ENCODE measurements around the gene PRKACB.
"Not testable (repeated sequence)": the region's sequence is repeated elsewhere in the genome, so short reads cannot be mapped to it uniquely, and the experiment has no call there.

PRKACB gene

DNA sequence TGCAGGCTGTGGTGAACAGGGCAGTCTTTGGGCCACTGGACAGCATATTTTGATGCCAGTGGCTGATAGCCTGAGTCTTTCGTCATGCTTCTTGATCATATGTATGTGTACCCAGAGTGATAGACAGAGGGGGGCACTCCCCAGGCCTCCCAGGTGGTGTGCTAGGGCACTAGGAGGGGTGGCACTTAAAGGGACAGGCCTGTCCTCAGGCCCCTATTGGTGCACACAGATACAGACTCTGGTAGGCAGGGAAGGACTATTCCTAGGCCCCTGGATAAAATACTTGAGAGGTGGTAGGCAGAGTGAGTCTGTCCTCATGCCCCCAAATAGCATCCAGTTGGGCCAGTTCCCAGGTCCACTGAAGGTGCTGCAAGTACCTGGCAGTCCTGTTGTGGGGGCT is 80.8 kb downstream of the PRKACB start:
- DNase-seq, result no peak

DNA sequence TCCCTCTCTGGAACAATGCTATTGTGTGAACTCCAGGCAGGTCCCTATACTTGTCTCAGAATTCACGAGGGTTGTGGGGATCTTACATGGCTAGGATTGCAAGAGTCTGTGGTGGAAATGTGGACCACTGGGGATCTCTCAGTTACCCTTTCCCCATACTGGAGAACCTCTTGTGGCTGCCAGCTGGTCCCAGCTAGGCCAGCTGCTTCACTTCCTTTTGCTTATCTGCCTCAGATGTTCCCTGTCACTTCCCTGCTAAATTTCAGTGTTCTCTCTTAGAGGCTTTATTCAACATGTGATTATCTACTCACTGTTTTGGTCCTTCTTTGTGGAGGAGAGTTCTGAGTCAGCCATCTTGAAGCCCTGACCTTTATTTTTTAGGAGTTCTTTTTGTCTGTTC is 81.6 kb downstream of the PRKACB start:
- DNase-seq, result no peak

DNA sequence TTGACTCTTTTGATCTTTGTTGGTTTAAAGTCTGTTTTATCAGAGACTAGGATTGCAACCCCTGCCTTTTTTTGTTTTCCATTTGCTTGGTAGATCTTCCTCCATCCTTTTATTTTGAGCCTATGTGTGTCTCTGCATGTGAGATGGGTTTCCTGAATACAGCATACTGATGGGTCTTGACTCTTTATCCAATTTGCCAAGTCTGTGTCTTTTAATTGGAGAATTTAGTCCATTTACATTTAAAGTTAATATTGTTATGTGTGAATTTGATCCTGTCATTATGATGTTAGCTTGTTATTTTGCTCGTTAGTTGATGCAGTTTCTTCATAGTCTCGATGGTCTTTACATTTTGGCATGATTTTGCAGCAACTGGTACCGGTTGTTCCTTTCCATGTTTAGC is 88.6 kb downstream of the PRKACB start:
- DNase-seq, result not testable (repeated sequence)

DNA sequence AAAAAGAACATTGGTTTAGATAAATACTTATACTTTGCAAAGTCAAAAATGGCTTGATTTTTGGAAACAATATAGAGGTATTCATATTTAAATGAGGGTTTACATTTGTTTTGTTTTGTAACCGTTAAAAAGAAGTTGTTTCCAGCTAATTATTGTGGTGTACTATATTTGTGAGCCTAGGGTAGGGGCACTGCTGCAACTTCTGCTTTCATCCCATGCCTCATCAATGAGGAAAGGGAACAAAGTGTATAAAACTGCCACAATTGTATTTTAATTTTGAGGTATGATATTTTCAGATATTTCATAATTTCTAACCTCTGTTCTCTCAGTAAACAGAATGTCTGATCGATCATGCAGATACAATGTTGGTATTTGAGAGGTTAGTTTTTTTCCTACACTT is 92.2 kb downstream of the PRKACB start:
- no peak for DNase-seq

DNA sequence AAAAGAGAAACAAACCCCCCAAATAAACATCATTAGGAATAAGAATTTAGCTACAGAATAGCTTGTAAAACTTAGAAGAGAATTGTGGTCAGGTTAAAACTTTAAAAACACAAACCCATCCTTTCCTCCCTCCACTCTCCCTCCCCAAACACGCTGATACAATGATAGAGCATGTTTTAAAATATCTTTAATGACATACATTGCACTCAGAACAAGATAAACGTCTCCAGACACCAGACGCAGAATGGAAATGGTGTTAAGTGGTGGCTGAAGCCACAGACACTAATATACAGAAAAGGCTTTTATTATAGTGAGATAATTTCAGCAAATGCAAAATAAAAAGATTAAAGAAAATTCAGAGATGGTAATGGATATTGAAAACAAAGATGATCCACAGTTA is 98.6 kb downstream of the PRKACB start:
- no peak for DNase-seq

DNA sequence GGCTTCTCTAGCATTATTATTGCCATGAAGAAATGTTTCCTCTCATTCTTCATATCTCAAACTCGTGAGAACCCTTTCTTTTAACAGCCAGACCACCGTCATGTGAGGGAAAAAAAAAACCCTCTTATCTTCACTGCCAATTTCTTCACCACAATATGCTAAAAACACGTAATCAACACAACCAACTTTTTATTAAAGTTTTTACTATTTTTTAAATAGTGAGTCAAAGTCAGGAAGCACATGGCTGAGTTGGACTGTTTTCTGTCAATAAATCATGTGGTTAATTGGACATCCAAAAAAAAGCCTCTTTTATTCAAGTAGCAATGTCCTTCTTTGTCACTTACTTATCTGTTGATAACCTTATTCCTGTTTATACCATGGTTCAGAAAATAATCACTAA is 101.5 kb downstream of the PRKACB start:
- DNase-seq, result no peak

DNA sequence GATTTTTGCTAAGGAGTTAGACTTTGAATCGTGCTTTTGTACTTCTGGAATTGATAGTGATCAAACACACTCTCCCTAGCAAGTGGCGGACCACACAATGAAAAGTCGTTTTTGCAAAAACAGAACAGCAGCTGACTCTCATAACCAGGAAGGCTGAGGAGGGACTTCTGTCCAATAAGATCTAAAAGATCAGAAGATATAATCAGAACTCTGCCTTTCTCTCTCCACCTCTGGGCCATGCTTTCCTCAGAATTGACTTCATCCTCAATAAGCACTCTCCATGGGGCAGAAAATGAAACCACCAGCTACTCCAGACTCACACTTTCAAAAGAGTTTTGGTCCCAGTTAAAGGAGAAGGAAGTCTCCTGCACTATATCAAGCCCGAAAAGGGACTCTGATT is 102.1 kb downstream of the PRKACB start:
- DNase-seq, result no peak

DNA sequence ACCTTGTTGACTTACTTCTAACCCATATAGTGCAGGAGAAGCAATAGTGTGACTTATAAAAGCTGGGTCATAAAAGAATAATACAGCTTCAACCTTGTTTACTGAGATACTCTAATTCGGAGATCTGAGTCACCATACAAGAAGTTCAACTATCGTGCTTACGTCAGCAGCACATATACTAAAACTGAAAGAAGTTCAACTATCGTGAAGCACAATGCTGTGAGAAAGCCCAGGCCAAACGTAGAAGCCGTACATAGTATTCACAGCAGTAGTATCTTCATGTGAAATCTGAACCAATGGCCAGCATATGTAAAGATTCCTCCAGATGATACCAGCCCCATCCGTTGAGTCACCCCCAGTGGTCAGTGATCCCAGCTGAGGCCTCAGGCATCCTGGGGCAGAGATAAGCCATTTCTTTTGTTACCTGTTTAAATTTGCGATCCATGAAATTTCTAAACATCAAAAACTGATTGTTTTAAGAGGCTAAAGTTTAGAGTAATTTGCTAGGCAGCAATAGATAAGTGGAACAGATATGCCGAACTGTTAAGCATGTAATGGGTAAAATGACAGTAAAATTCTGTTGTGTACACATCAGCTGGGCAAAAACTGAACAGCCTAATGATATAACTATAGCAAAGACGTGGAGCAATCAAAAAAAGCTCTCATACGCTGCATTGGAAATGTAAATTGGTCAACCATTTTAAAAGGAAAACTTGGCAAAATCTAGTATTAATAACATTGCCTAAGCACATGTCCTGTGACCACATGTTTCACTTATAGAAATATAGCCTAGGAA is 103.6 kb downstream of the PRKACB start:
- no peak for DNase-seq

DNA sequence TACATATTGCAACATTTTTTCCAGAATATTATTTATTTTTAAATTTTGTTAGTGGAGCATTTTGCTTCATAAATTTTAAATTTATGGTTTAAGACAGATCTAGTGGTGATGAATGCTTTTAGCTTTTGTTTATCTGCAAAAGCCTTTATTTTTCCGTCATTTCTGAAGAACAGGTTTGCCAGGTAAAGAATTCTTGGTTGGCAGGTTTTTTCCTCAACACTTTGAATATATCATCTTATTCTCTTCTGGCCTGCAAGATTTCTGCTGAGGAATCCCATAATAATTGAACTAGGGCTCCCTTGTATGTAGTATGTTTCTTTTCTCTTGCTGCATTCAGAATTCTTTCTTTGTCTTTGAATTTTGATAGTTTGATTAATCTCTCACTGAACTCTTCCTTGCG is 106.6 kb downstream of the PRKACB start:
- no peak for DNase-seq

DNA sequence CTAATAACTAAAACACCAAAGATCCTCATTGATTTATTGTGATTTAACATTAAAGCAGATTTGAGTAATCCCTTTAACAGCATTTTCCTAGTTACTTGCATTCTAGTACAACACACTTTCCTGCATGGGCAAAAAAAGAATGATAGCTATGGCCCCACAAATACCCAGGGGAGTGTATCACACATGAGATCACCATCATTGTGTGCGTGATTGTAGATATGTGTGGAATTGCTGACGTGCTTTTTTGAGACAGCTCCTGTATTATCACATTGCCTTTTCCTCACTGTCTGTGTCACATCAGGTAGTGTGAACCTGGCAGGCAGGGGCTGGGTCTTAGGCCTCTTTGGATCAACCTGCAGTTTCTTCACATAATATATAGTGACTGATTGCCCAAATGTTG is 109.0 kb downstream of the PRKACB start:
- DNase-seq, result no peak

DNA sequence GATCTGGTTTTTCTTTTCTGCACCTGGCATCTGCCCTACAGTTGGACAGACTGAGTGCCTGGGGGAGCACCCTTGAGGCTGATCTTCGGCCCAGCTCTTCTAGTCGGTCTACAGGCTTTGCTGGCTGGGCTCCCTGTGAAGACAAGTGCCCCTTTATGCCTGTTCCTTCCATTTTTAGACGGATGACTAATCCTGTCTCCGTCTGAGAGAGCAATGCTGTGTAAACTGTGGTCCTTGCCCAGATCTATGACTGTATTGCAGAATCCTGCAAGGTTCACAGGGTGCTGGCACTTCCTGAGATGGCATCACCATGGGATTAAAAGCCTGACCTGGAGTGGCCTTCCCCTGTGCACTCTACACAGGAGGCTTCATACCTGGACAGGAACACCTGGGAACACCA is 109.8 kb downstream of the PRKACB start:
- DNase-seq, result peak; percentile 33

DNA sequence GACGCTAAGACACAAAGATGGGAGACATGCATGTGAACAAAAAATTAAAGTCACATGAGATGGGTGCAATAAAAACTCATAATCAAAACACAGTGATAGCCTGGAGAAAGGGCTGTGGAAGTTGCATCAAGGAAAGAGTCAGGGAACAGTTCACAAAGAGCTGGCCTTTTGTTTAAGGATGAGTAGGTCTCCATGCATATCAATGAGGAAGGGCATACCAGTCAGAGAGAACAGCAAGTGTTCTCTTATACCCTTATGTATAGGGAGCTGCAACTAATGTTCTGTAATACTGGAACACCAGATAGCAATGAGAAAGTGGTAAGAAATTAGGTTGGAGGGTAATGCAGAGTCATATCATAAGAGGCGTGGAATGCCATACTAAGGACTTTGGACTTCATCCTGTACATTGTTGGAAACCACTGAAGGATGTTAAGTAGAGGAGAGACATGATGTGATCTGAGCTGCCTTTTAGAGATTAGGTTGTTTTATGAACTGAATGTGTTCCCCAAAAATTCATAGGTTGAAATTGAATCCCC is 110.7 kb downstream of the PRKACB start:
- DNase-seq, result no peak

DNA sequence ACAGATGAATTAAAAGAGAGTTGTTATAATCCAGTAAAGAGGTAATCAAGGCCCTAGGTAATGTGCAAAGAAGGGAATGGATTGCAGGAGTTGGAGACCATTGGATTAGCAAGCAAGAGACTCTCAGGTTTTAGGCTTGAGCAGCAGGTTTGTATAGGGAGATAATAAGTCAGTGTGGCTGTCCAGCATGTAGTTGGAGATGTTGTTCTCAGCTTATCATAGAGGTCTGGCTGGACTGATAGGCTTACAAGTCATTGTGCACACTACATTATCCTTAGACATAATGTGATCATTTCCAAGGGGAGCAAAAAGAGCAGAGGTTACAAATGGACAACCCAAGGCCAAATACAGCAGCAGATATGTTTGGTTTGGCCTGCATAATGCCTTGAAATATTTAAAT is 111.5 kb downstream of the PRKACB start:
- DNase-seq, result no peak

DNA sequence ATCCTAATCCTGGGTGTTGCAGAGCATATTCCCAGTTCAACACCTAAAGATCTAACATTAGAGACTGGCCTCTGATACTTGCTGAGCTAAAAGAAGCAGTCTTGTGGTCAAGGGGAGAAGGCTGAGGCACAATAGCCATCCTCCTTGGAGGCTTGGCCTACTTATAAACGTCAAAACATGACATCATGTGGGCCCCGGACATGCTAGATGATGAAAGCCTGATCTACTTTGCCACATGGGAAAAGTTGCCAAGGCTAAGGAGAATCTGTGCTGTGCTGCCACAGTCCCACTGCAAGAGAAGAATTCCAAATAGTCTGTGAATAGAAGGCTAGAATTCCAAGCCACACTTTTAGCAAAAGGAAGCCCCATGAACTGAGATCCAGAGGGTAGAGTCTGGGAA is 113.5 kb downstream of the PRKACB start:
- no peak for DNase-seq

DNA sequence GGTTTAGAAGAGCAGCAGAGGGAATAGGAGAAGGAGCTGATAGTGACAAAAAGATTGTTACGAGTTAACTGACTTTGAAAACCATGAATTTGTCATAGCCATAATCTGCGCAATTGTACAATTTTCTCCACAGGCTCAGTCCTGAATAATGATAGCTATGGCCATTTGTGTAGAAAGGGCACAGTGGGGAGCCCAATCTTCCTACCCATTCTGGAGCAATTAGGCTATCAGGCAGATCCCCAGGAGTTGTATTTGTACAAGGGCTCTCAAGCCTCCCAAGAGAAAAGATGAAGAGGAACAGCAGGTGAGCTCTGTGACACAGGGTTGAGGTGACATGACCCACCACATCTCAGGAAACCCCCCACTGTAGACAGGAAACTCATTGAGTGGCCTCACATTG is 115.3 kb downstream of the PRKACB start:
- DNase-seq, result no peak

DNA sequence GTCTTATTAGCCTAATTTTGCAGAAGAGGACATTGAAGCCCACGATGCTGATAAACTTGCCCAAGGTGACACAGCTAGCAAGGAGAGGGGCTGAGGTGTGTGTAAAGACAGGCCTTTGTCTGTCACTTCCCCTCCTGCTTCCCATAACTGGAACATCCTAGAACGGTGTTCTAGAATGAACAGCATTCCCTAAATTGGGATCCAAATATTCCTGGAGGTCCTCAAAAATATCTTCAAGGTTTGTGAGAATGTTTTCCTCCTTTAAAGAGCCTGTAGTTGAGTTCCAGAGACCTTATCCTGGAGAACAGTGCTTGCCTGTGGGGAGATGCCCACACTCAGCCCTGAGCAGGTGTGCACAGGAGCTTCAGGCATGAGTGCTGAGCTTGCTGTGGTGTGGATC is 115.9 kb downstream of the PRKACB start:
- DNase-seq, result no peak

DNA sequence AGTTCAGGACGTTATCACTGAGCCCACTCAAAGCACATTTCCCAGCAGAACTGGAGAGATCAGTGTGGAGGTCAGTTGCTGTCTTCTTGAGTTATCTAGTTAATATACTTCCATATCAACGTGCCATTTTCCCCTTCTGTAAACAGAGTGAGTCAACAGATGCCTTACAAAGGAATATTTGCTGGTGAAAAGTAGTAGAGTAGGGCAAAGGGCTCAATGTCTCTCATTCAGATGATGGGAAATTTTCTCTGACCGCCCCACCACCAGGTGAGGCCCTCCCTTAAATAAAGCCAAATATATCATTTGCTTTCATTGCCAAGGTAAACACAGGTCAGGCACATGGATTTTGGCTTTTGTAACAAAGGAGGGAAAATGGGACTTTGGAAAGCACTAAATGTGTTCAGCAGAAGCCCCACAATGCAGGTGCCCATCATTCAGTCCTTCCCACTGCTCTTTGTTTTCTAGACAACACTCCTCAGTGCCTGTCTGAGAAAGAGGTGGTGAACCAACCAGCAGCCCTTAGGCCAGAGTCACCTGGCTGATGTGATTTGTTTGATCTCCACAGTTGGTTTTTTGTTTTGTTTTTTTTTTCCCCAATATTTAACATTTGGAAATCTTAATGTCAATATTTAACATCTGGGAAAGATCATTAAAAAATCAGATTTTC is 116.9 kb downstream of the PRKACB start:
- no peak for DNase-seq

DNA sequence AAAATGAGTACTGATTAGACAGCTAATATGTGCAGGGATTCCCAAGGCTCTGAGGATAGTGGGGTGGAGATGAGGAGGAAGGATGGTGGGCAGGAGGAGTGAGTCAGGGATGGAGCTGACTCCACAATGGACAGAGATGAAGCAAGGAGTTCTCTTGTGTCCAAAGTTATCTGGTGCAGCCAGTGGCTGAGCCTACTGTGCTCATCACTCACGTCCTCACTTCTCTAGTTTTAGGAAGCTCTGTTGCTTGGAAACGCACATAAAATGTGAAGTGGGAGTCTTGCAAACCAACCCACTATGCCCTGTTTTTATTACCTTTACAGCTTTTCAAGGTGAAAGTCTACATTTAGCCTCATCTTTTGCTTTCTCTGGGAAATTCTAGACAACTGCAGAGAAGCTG is 120.9 kb downstream of the PRKACB start:
- no peak for DNase-seq

DNA sequence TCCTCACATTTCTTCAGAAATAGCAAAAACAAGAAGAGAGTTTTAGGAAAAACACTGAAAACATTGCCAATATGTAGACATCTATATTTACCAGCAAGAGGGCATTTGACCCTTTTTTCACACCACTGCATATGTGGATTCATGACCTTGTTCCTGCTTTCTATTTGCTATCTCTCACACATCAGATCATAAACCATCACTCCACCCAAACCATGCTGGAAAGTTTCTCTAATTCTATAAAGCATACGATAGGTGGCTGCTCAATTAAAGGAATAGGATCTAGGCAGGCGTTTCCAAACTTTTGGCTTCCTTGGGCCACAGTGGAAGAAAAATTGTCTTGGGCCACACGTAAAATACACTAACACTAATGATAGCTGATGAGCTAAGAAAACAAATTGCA is 121.8 kb downstream of the PRKACB start:
- no peak for DNase-seq

DNA sequence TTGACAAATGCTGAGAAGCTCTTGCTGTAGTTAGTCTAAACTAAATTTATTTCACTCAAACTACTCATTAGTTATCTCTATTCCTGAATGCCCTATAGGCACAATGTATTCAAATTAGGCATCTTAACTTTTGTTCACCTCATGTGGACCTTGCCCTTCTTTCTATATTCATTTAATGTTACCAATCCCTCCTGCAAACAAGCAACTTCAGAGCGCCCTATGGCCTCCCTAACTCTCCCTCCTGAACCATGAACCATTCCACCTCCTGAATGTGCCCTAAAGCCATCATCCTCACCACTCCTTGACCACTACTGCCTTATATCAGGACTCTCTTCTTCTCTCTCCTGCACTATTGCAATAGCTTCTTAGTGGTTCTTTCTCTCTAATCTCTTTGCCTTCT is 122.7 kb downstream of the PRKACB start:
- no peak for DNase-seq

DNA sequence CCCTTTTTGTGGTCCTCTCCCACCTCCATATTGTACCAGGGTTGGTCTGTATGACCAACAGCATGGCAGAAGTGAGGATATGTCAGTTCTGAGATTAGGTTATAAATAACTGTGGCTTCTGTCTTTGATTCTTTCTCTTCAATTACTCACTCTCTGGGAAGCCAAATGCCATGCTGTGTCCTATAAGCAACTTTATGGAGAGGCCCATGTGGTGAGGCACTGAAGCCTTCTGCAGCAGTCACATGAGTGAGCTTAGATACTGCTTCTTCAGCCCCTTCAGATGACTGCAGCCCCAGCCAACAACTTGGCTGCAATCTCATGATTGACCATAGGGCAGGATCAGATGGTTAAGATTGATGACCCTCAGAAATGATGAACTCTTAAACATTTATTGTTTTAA is 123.4 kb downstream of the PRKACB start:
- DNase-seq, result no peak

DNA sequence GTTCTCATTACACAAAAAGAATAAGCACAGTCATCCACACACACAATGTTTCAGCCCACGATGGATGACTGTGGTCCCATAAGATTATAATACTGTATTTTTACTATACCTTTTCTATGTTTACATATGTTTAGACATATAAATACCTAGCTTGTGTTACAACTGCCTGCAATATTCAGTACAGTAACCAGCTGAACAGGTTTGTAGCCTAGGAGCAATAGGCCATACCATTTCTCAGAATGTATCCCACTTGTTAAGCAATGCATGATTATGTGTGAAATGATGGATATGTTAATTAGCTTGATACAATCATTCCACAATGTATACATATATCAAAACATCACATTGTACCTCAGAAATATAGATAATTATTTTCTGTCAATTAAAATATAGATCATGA is 124.3 kb downstream of the PRKACB start:
- no peak for DNase-seq

DNA sequence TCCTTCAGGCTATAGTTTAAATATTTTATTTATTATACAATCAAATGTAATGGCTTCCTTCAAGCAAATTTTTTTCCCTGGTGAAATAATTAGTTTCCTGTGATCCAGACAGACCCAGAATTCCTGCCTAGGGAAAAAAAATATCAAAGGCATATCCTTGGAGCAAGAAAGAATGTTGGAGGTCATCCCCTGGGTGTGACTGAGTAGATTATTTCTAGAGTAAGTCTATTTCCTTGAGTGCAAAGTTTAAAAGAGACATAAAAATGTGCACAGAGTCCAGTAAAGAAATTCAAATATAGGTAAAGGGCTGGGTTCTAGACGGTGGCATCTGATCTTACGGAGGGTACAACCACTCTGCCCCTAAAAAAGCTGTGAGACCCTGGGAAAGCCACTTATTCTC is 125.2 kb downstream of the PRKACB start:
- no peak for DNase-seq

DNA sequence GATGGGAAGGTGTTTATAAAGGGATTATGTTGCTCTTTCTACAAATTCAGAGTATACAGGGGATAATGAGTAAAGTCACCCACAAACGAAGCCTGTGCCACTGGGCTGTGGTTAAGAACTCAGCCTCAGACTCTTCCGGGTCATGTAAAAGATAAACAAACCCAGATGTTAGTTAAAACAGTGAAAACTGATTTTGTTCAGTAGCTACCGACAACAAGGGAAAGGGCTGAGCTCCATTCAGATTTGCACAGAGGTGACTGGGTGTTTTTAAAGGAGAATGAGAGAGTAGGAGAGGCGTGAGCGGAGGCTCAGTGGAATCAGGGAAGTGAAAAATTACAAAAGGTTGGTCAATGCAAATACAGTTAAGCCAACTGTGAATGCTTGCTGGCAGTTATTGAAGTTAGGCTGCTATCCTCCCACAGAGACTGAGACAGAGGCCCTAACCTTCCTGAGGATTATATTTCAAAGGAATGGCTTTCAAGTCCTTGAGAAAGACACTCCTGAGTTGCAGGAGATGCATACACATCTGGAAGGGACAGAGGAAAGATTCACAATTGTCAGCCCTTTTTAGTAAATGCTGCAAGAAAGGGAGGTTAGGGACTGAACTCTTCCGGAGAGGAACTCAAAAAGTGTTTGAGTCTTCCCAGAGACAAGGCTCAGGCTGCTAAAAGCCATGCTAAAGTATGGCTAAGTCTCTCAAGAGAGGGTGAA is 127.5 kb downstream of the PRKACB start:
- no peak for DNase-seq

Data from femur (tissue), 1 donor.